HUES64 (cell line): ENCODE results near the gene LELP1.

Experiments used
- H3K27ac ChIP-seq: 2 replicates; pipeline ENCODE4 v1.7.0; 2013; ENCODE audit warnings: low read depth, low read length, inconsistent platforms
- H3K27me3 ChIP-seq: 2 replicates; pipeline ENCODE4 v1.6.1; 2013; ENCODE audit warnings: mild to moderate bottlenecking, low read length; ENCODE audit not compliant: insufficient read depth
- H3K36me3 ChIP-seq: 2 replicates; pipeline ENCODE4 v1.6.1; 2013; ENCODE audit warnings: mild to moderate bottlenecking, low read length; ENCODE audit not compliant: insufficient read depth
- H3K4me1 ChIP-seq: 2 replicates; pipeline ENCODE4 v1.6.1; 2013; ENCODE audit warnings: mild to moderate bottlenecking, low read length, moderate library complexity; ENCODE audit not compliant: insufficient read depth
- H3K4me3 ChIP-seq: 2 replicates; pipeline ENCODE4 v1.5.1; 2013; ENCODE audit warnings: mild to moderate bottlenecking, low read length, moderate library complexity
- H3K9ac ChIP-seq: 2 replicates; pipeline ENCODE4 v1.6.1; 2013; ENCODE audit warnings: mild to moderate bottlenecking, low read depth, low read length
- H3K9me3 ChIP-seq: 2 replicates; pipeline ENCODE4 v1.6.1; 2013; ENCODE audit warnings: low read depth, low read length; ENCODE audit not compliant: insufficient read depth
- WGBS: fragments of 150-250, 120-280 bp; methylation state at CpG from one replicate; pipeline ENCODE4 v1.1.7; 2013; ENCODE audit warnings: missing lambda C conversion rate; 5-methylcytosine and 5-hydroxymethylcytosine counted together

LELP1 gene

GRCh38 chr1:153250166-153250565 lies 46.9 kb downstream of the LELP1 start:
- no peak overlapping the region for H3K27ac ChIP-seq
- no peaks in the 10 kb centered on the region; the same call in 1 of the 2 replicates for H3K27me3 ChIP-seq
- no peaks in the 10 kb centered on the region for H3K36me3 ChIP-seq
- H3K9me3 ChIP-seq = no peaks in the 10 kb centered on the region
- no peak overlapping the region for H3K4me3 ChIP-seq
- H3K4me1 ChIP-seq = no peaks in the 10 kb centered on the region
- no peak overlapping the region for H3K9ac ChIP-seq
- WGBS = 80% methylated on average over 1 of the region's 1 CpG

- no peak overlapping the region for H3K9ac ChIP-seq
Observed at GRCh38 chr1:153251087-153251486, 47.9 kb downstream of the LELP1 start.

GRCh38 chr1:153251562-153251961 lies 48.3 kb downstream of the LELP1 start:
- H3K27ac ChIP-seq = no peak overlapping the region
- H3K9me3 ChIP-seq = no peaks in the 10 kb centered on the region
- no peak overlapping the region for H3K4me3 ChIP-seq
- H3K9ac ChIP-seq = no peak overlapping the region
- H3K36me3 ChIP-seq = no peaks in the 10 kb centered on the region
- WGBS = 80% methylated on average over 3 of the region's 3 CpGs
- no peaks in the 10 kb centered on the region for H3K4me1 ChIP-seq
- H3K27me3 ChIP-seq = no peaks in the 10 kb centered on the region; the same call in 1 of the 2 replicates

More at GRCh38 chr1:153251087-153251486, 47.9 kb downstream of the LELP1 start:
- Histone ChIP-seq H3K36me3 (no peaks in the 10 kb centered on the region), H3K9me3 (no peaks in the 10 kb centered on the region), H3K27me3 (no peaks in the 10 kb centered on the region; the same call in 1 of the 2 replicates), H3K4me1 (no peaks in the 10 kb centered on the region), H3K27ac (no peak overlapping the region), H3K4me3 (no peak overlapping the region)
- 81% methylated on average over 2 of the region's 2 CpGs for WGBS

GRCh38 chr1:153251988-153252387 lies 48.8 kb downstream of the LELP1 start:
- 83% methylated on average over 4 of the region's 4 CpGs for WGBS

GRCh38 chr1:153253076-153253475 lies 49.8 kb downstream of the LELP1 start:
- no peaks in the 10 kb centered on the region for H3K9me3 ChIP-seq
- H3K27me3 ChIP-seq = peaks cover 4% of the 10 kb centered on the region; the same call in 1 of the 2 replicates
- H3K4me3 ChIP-seq = no peak overlapping the region
- H3K9ac ChIP-seq = no peak overlapping the region
- H3K36me3 ChIP-seq = no peaks in the 10 kb centered on the region
- no peaks in the 10 kb centered on the region for H3K4me1 ChIP-seq
- 87% methylated on average over 2 of the region's 2 CpGs for WGBS
- no peak overlapping the region for H3K27ac ChIP-seq

More at GRCh38 chr1:153251988-153252387, 48.8 kb downstream of the LELP1 start:
- Histone ChIP-seq H3K27me3 (no peaks in the 10 kb centered on the region; the same call in 1 of the 2 replicates), H3K4me1 (no peaks in the 10 kb centered on the region), H3K36me3 (no peaks in the 10 kb centered on the region), H3K27ac (no peak overlapping the region), H3K9me3 (no peaks in the 10 kb centered on the region), H3K9ac (no peak overlapping the region), H3K4me3 (no peak overlapping the region)

- 74% methylated on average over 1 of the region's 1 CpG for WGBS
- Histone ChIP-seq H3K9me3 (no peaks in the 10 kb centered on the region), H3K27ac (no peak overlapping the region), H3K4me3 (no peak overlapping the region), H3K9ac (no peak overlapping the region), H3K27me3 (peaks cover 8% of the 10 kb centered on the region), H3K36me3 (no peaks in the 10 kb centered on the region), H3K4me1 (no peaks in the 10 kb centered on the region)
Observed at GRCh38 chr1:153253693-153254092, 50.5 kb downstream of the LELP1 start.
